NT2/D1 (cell line): ENCODE results near the gene SECTM1.

ENCODE experiments used
- SUZ12 ChIP-seq: IDR thresholded peaks from 2 replicates; pipeline ENCODE4 v1.6.1; 2011; ENCODE audit not compliant: insufficient read length, insufficient read depth; ENCODE audit errors: extremely low read depth
- ZNF274 ChIP-seq: IDR thresholded peaks from 2 replicates; pipeline ENCODE4 v1.6.1; 2011; ENCODE audit warnings: mild to moderate bottlenecking, low read depth, low read length

- TF ChIP-seq SUZ12 = no peak
- TF ChIP-seq ZNF274 = no peak
Measured at GRCh38 chr17:82276938-82277337, 56.6 kb downstream of the SECTM1 start.
